Gastroesophageal sphincter (tissue), 3 donors: ENCODE results near the gene TRIM77.
"Not testable (repeated sequence)": the region's sequence is repeated elsewhere in the genome, so short reads cannot be mapped to it uniquely, and the experiment has no call there.

Source experiments
- CTCF ChIP-seq, 4 experiments: fragments of 200-600 bp in 2 of 4; fragments of 450-650 bp in 2 of 4; sonication (generic) in 1 of 4; IDR thresholded peaks; one replicate each; pipeline ENCODE4 v1.5.1; 2017 to 2019; ENCODE audit warnings: antibody characterized with exemption in 4 of 4, mild to moderate bottlenecking in 2 of 4, moderate library complexity in 2 of 4
- POLR2AphosphoS5 ChIP-seq: sonication (generic); formaldehyde crosslinking; IDR thresholded peaks from one replicate; pipeline ENCODE4 v1.6.1; 2017; ENCODE audit warnings: antibody characterized with exemption

- TF ChIP-seq CTCF (IDR thresholded peaks at IDR 0.05); POLR2AphosphoS5: not testable (repeated sequence)
Measured at GRCh38 chr11:89744158-89744557, 34.1 kb downstream of the TRIM77 start.
